Left ventricle myocardium inferior (tissue), 1 donor: Measurements from ENCODE around the gene ZNF654. TPM values are rescaled to one million over a fixed set of nuclear protein-coding genes. Genes with fewer than 3 reads are reported as not detected.
"Not testable (repeated sequence)": the region's sequence is repeated elsewhere in the genome, so short reads cannot be mapped to it uniquely, and the experiment has no call there.

Experiments
- DNase-seq: peaks from one replicate; pipeline ENCODE4 v3.0.0-alpha.2; 2020
- H3K27ac ChIP-seq: fragments of 200-600 bp; replicated peaks from 2 replicates; pipeline ENCODE4 v1.8.0; 2021
- H3K27me3 ChIP-seq: fragments of 200-600 bp; 2 replicates; pipeline ENCODE4 v1.8.0; 2021; ENCODE audit warnings: low read depth
- H3K36me3 ChIP-seq: fragments of 200-600 bp; 2 replicates; pipeline ENCODE4 v1.8.0; 2021
- H3K4me1 ChIP-seq: fragments of 200-600 bp; 2 replicates; pipeline ENCODE4 v1.8.0; 2021
- H3K4me3 ChIP-seq: fragments of 200-600 bp; 2 replicates; pipeline ENCODE4 v1.8.0; 2021; ENCODE audit warnings: mild to moderate bottlenecking, moderate library complexity
- H3K9me3 ChIP-seq: fragments of 200-600 bp; replicated peaks from 2 replicates; pipeline ENCODE4 v1.8.0; 2021
- CTCF ChIP-seq: fragments of 200-600 bp; IDR thresholded peaks from 2 replicates; pipeline ENCODE4 v1.8.0; 2021; ENCODE audit warnings: antibody characterized with exemption, mild to moderate bottlenecking, borderline replicate concordance
- intact Hi-C: fragments of 100-400 bp; cut with micrococcal nuclease; formaldehyde crosslinking; loops from one replicate; pipeline ENCODE4 v1.11.0; 2022
- total RNA-seq: library from RNA; stranded (reverse); fragmentation: NEBNext Ultra II Directional; extraction: Animal tissue kit (Norgen Biotek cat#: 25700); gene quantifications from one replicate; pipeline ENCODE4 v1.2.1, GENCODE V29; 2021
- donor health status: DM: no; HTN: yes; CAD: no; lungs with severe emphysema.

The ZNF654 gene
- total RNA-seq, 1 donor from 2014 or later, result 9.9 TPM

- intact Hi-C loops, result no loop called here
- no peak for DNase-seq
- H3K4me3 ChIP-seq, result no peak overlapping the region
- H3K36me3 ChIP-seq, result no peaks in the 10 kb centered on the region
- H3K9me3 ChIP-seq, result no peaks in the 10 kb centered on the region
- no peaks in the 10 kb centered on the region for H3K4me1 ChIP-seq
- no peaks in the 10 kb centered on the region for H3K27me3 ChIP-seq
- no peak overlapping the region for H3K27ac ChIP-seq
- no peak for TF ChIP-seq CTCF
Observed at GRCh38 chr3:88167173-88167572, 108.1 kb downstream of the ZNF654 start.

- Histone ChIP-seq H3K4me1 (no peaks in the 10 kb centered on the region), H3K27me3 (no peaks in the 10 kb centered on the region), H3K36me3 (no peaks in the 10 kb centered on the region), H3K27ac (no peak overlapping the region), H3K9me3 (no peaks in the 10 kb centered on the region), H3K4me3 (no peak overlapping the region)
- intact Hi-C loops, result no loop called here
- TF ChIP-seq CTCF, result no peak
- DNase-seq, result no peak
Observed at GRCh38 chr3:88167704-88168103, 108.6 kb downstream of the ZNF654 start.

GRCh38 chr3:88168171-88168570, 109.1 kb downstream of the ZNF654 start:
- DNase-seq, result no peak
- no peak for TF ChIP-seq CTCF
- intact Hi-C loops, result no loop called here

GRCh38 chr3:88180398-88180999, 121.4 kb downstream of the ZNF654 start:
- Histone ChIP-seq H3K9me3 (peaks cover 11% of the 10 kb centered on the region), H3K27me3 (no peaks in the 10 kb centered on the region), H3K36me3 (no peaks in the 10 kb centered on the region), H3K4me1 (no peaks in the 10 kb centered on the region), H3K27ac (no peak overlapping the region), H3K4me3 (no peak overlapping the region)
- TF ChIP-seq CTCF, result peak; percentile 58
- intact Hi-C loops, result no loop called here
- no peak for DNase-seq

More at GRCh38 chr3:88168171-88168570, 109.1 kb downstream of the ZNF654 start:
- Histone ChIP-seq H3K4me1 (no peaks in the 10 kb centered on the region), H3K9me3 (no peaks in the 10 kb centered on the region), H3K27ac (no peak overlapping the region), H3K4me3 (no peak overlapping the region), H3K36me3 (no peaks in the 10 kb centered on the region), H3K27me3 (no peaks in the 10 kb centered on the region)

GRCh38 chr3:88182165-88182918, 123.3 kb downstream of the ZNF654 start:
- DNase-seq, H3K27ac ChIP-seq, H3K27me3 ChIP-seq, H3K36me3 ChIP-seq, H3K4me3 ChIP-seq, intact Hi-C loops, H3K4me1 ChIP-seq: not testable (repeated sequence)
- H3K9me3 ChIP-seq, result peaks cover 25% of the 10 kb centered on the region

DNA sequence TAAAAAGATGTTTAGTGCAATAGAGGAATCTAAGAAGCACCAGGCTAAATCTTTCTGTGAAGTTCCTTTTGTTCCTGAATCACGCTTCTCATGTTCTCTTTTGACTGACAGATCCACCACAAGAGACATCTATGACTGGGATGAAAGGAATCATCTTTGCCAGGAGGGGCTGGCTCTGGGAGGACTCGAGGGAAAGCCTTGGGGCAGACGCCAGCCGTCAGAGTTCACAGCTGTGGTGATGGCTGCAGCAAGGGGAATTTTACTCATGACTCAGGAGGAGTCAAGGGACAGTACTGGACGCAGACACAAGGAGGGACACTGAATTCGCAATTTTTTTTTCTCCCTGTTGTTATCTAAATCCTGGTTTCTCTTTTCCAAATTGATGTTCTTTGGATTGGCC, 129.4 kb downstream of the ZNF654 start:
- Histone ChIP-seq H3K9me3 (peaks cover 26% of the 10 kb centered on the region), H3K36me3 (no peaks in the 10 kb centered on the region), H3K4me1 (no peaks in the 10 kb centered on the region), H3K27ac (no peak overlapping the region), H3K27me3 (no peaks in the 10 kb centered on the region), H3K4me3 (no peak overlapping the region)
- no peak for TF ChIP-seq CTCF
- intact Hi-C loops, result no loop called here
- DNase-seq, result peak; percentile 29
